WTC11 (cell line): ENCODE results near the gene ARL4A. TPM values are rescaled to one million over a fixed set of nuclear protein-coding genes. Genes with fewer than 3 reads are reported as not detected.

ENCODE experiments used
- ATAC-seq: fragments of 200-7000 bp; cut with Tn5 transposase; 2 replicates; pipeline ENCODE4 v1.10.0; 2021; ENCODE audit warnings: mild to moderate bottlenecking, moderate library complexity
- CTCF ChIA-PET: fragments of 300-600 bp; sonication (Branson Sonifier 250); formaldehyde crosslinking; loops from one replicate; lab custom pipeline; 2021; ENCODE audit warnings: antibody characterized with exemption; lab: Charles Lee
- POLR2A ChIA-PET: fragments of 350-600 bp; sonication (Branson Sonifier 250); formaldehyde crosslinking; loops from one replicate; lab custom pipeline; 2021; ENCODE audit warnings: antibody characterized with exemption; lab: Charles Lee
- DNase-seq: peaks from one replicate; pipeline ENCODE4 v3.0.0; 2021; ENCODE audit warnings: low spot score
- H3K27ac Mint-ChIP-seq: 2 replicates; pipeline ENCODE4 v1.8.0; 2021; ENCODE audit warnings: mixed read lengths
- H3K27me3 Mint-ChIP-seq: 2 replicates; pipeline ENCODE4 v1.8.0; 2021; ENCODE audit warnings: low read depth, mild to moderate bottlenecking, moderate library complexity, mixed read lengths
- H3K36me3 Mint-ChIP-seq: 2 replicates; pipeline ENCODE4 v1.8.0; 2021; ENCODE audit warnings: mixed read lengths
- H3K4me1 Mint-ChIP-seq: 2 replicates; pipeline ENCODE4 v1.8.0; 2022; ENCODE audit warnings: mixed read lengths
- H3K4me3 Mint-ChIP-seq: 2 replicates; pipeline ENCODE4 v1.8.0; 2021; ENCODE audit warnings: mild to moderate bottlenecking, moderate library complexity, mixed read lengths
- H3K9me3 Mint-ChIP-seq: 2 replicates; pipeline ENCODE4 v1.8.0; 2021; ENCODE audit warnings: mixed read lengths
- ATF6 ChIP-seq: sonication (generic); formaldehyde crosslinking; IDR thresholded peaks from 2 replicates; pipeline ENCODE4 v1.8.1; 2023; ENCODE audit warnings: mild to moderate bottlenecking, missing genetic modification reagents
- CREB1 ChIP-seq: sonication (generic); formaldehyde crosslinking; IDR thresholded peaks from 2 replicates; pipeline ENCODE4 v1.8.0; 2023; ENCODE audit warnings: mild to moderate bottlenecking, missing genetic modification reagents
- E2F5 ChIP-seq: sonication (generic); formaldehyde crosslinking; IDR thresholded peaks from 2 replicates; pipeline ENCODE4 v1.8.1; 2022; ENCODE audit warnings: mild to moderate bottlenecking, moderate library complexity, missing genetic modification reagents
- ESRRA ChIP-seq: sonication (generic); formaldehyde crosslinking; IDR thresholded peaks from 2 replicates; pipeline ENCODE4 v1.8.1; 2022; ENCODE audit warnings: mild to moderate bottlenecking, missing genetic modification reagents, borderline replicate concordance
- ETV6 ChIP-seq: sonication (generic); formaldehyde crosslinking; IDR thresholded peaks from 2 replicates; pipeline ENCODE4 v1.8.1; 2022; ENCODE audit warnings: mild to moderate bottlenecking, missing genetic modification reagents
- GABPB1 ChIP-seq: sonication (generic); formaldehyde crosslinking; IDR thresholded peaks from 2 replicates; pipeline ENCODE4 v1.8.1; 2023; ENCODE audit warnings: mild to moderate bottlenecking, missing genetic modification reagents
- IRF1 ChIP-seq: sonication (generic); formaldehyde crosslinking; IDR thresholded peaks from 2 replicates; pipeline ENCODE4 v1.8.0; 2023; ENCODE audit warnings: missing genetic modification reagents
- TEAD1 ChIP-seq: sonication (generic); formaldehyde crosslinking; IDR thresholded peaks from 2 replicates; pipeline ENCODE4 v1.8.0; 2022; ENCODE audit warnings: mild to moderate bottlenecking, missing genetic modification reagents
- ZNF121 ChIP-seq: sonication (generic); formaldehyde crosslinking; IDR thresholded peaks from 2 replicates; pipeline ENCODE4 v1.8.0; 2023; ENCODE audit warnings: missing genetic modification reagents
- ZNF317 ChIP-seq: sonication (generic); formaldehyde crosslinking; IDR thresholded peaks from 2 replicates; pipeline ENCODE4 v1.8.1; 2023; ENCODE audit warnings: low read depth, mild to moderate bottlenecking, moderate library complexity, missing genetic modification reagents, borderline replicate concordance
- ZNF425 ChIP-seq: fragments of 250-450 bp; sonication (Bioruptor Pico); conservative IDR thresholded peaks from 2 replicates; pipeline ENCODE4 v1.9.0; 2021; ENCODE audit warnings: mild to moderate bottlenecking
- ZNF671 ChIP-seq: fragments of 250-450 bp; sonication (Bioruptor Pico); IDR thresholded peaks from 2 replicates; pipeline ENCODE4 v1.8.0; 2021; ENCODE audit warnings: mild to moderate bottlenecking
- total RNA-seq: library from RNA; stranded (reverse); gene quantifications from 3 replicates; pipeline ENCODE4 v1.2.3, GENCODE V29; 2021
- TF ChIP-seq, protein P1 (sequence below): sonication (generic); formaldehyde crosslinking; conservative IDR thresholded peaks from 2 replicates; pipeline ENCODE4 v1.8.1; 2023; ENCODE audit warnings: mild to moderate bottlenecking, low read depth, missing genetic modification reagents, moderate library complexity
- TF ChIP-seq, protein P2 (sequence below): sonication (generic); formaldehyde crosslinking; IDR thresholded peaks from 2 replicates; pipeline ENCODE4 v1.8.1; 2023; ENCODE audit warnings: mild to moderate bottlenecking, missing genetic modification reagents, moderate library complexity
- TF ChIP-seq, protein P3 (sequence below): fragments of 250-450 bp; sonication (Bioruptor Pico); IDR thresholded peaks from 2 replicates; pipeline ENCODE4 v1.8.0; 2021; ENCODE audit warnings: mild to moderate bottlenecking
- TF ChIP-seq, protein P4 (sequence below): sonication (generic); formaldehyde crosslinking; IDR thresholded peaks from 2 replicates; pipeline ENCODE4 v1.8.1; 2022; ENCODE audit warnings: low read depth, mild to moderate bottlenecking, moderate library complexity, missing genetic modification reagents, borderline replicate concordance

Gene ARL4A
- total RNA-seq, 1 experiment from 2014 or later, result 25.4 TPM

- ATAC-seq, result no peak
- Mint-ChIP-seq H3K4me1 (peaks cover 44% of the 10 kb centered on the region), H3K4me3 (no peak overlapping the region), H3K27me3 (no peaks in the 10 kb centered on the region), H3K27ac (no peak overlapping the region), H3K36me3 (no peaks in the 10 kb centered on the region), H3K9me3 (no peaks in the 10 kb centered on the region)
- TF ChIP-seq E2F5 (CRISPR knock-in tag), result no peak
- no peak for TF ChIP-seq ATF6
- TF ChIP-seq ZNF425, result no peak
- TF ChIP-seq ZNF671 (CRISPR knock-in tag), result no peak
- no peak for TF ChIP-seq ZNF121
- TF ChIP-seq, protein P1, sequence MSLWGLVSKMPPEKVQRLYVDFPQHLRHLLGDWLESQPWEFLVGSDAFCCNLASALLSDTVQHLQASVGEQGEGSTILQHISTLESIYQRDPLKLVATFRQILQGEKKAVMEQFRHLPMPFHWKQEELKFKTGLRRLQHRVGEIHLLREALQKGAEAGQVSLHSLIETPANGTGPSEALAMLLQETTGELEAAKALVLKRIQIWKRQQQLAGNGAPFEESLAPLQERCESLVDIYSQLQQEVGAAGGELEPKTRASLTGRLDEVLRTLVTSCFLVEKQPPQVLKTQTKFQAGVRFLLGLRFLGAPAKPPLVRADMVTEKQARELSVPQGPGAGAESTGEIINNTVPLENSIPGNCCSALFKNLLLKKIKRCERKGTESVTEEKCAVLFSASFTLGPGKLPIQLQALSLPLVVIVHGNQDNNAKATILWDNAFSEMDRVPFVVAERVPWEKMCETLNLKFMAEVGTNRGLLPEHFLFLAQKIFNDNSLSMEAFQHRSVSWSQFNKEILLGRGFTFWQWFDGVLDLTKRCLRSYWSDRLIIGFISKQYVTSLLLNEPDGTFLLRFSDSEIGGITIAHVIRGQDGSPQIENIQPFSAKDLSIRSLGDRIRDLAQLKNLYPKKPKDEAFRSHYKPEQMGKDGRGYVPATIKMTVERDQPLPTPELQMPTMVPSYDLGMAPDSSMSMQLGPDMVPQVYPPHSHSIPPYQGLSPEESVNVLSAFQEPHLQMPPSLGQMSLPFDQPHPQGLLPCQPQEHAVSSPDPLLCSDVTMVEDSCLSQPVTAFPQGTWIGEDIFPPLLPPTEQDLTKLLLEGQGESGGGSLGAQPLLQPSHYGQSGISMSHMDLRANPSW (CRISPR knock-in tag), result no peak
- no peak for TF ChIP-seq ESRRA (CRISPR knock-in tag)
- TF ChIP-seq ETV6, result no peak
- no peak for TF ChIP-seq CREB1
- TF ChIP-seq ZNF317 (CRISPR knock-in tag), result no peak
- TF ChIP-seq, protein P2, sequence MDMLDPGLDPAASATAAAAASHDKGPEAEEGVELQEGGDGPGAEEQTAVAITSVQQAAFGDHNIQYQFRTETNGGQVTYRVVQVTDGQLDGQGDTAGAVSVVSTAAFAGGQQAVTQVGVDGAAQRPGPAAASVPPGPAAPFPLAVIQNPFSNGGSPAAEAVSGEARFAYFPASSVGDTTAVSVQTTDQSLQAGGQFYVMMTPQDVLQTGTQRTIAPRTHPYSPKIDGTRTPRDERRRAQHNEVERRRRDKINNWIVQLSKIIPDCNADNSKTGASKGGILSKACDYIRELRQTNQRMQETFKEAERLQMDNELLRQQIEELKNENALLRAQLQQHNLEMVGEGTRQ (CRISPR knock-in tag), result no peak
- TF ChIP-seq TEAD1 (CRISPR knock-in tag), result no peak
- TF ChIP-seq GABPB1 (CRISPR knock-in tag), result no peak
- no peak for TF ChIP-seq IRF1
- TF ChIP-seq, protein P3, sequence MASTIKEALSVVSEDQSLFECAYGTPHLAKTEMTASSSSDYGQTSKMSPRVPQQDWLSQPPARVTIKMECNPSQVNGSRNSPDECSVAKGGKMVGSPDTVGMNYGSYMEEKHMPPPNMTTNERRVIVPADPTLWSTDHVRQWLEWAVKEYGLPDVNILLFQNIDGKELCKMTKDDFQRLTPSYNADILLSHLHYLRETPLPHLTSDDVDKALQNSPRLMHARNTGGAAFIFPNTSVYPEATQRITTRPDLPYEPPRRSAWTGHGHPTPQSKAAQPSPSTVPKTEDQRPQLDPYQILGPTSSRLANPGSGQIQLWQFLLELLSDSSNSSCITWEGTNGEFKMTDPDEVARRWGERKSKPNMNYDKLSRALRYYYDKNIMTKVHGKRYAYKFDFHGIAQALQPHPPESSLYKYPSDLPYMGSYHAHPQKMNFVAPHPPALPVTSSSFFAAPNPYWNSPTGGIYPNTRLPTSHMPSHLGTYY (CRISPR knock-in tag), result no peak
- TF ChIP-seq, protein P4, sequence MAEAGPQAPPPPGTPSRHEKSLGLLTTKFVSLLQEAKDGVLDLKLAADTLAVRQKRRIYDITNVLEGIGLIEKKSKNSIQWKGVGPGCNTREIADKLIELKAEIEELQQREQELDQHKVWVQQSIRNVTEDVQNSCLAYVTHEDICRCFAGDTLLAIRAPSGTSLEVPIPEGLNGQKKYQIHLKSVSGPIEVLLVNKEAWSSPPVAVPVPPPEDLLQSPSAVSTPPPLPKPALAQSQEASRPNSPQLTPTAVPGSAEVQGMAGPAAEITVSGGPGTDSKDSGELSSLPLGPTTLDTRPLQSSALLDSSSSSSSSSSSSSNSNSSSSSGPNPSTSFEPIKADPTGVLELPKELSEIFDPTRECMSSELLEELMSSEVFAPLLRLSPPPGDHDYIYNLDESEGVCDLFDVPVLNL (CRISPR knock-in tag), result no peak
- no peak for DNase-seq
- ChIA-PET CTCF (interaction anchor here (1.1 to 2.1 kb wide), 2 partner anchors 45 to 57 kb away, joined by 3 to 7 read pairs; partner anchors contain the start of gene ARL4A), POLR2A (no interaction called here)
Observed at GRCh38 chr7:12731775-12732174, 44.3 kb downstream of the ARL4A start.
